ENCODE data around the gene ARID4B. TPM values are rescaled to one million over a fixed set of nuclear protein-coding genes. Genes with fewer than 3 reads are reported as not detected.
"Not testable (repeated sequence)": the region's sequence is repeated elsewhere in the genome, so short reads cannot be mapped to it uniquely, and the experiment has no call there.

The ARID4B gene
- total RNA-seq, 2 experiments from 2014 or later = 43.3 to 45.7 TPM

DNA sequence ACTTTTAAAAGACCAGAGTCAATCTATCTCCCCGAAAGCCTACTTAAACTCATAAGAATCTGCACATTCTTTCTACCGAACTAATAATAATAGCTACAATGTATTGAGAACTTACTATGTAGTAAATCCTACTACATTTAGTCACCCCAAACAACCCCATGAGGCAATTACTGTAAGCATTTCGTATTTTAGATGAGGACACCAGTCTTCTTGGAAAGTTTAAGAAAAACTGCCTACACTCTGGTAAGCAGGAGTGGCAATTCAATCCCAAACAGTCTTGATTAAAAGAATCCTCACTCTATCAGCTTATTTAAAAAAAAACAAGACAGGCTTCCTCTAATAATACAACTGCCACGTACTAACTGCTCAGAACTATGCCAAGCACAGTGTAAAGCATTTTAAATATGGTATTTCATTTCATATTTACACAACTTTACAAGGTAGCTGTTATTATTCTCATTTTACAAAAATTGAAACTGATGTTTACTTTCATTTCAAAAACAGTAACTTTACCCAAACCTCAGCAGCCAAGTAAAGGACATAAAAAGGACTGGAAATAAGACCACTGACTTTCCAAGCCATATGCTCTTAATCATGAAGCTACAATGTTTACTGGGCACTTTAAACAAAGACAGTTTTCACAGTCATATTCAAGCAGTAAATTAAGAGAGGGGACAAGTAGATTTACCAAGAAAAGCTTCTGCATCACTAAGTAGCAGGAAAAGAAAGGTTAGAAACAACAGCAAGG lies 13.9 kb downstream of the ARID4B start:
- H3K9me3 Mint-ChIP-seq (ENCODE audit: insufficient read depth) = no peaks in the 10 kb centered on the region
- POLR2A ChIA-PET = interaction anchor here (2.9 kb wide), 1 partner anchor 13 kb away, joined by 21 read pairs; the partner anchor contains the start of genes ARID4B and GGPS1
- peak overlapping the region; percentile 23 for H3K27ac Mint-ChIP-seq
- peaks cover 31% of the 10 kb centered on the region for H3K36me3 Mint-ChIP-seq (ENCODE audit: low read depth)
- H3K27me3 Mint-ChIP-seq (ENCODE audit: low read depth) = no peaks in the 10 kb centered on the region
- peaks cover 68% of the 10 kb centered on the region for H3K4me1 Mint-ChIP-seq (ENCODE audit: low read depth)
- DNase-seq = no peak
- ATAC-seq = no peak
- H3K4me3 Mint-ChIP-seq = peak overlapping the region; percentile 14
- CTCF ChIA-PET = interaction anchor here (0.7 to 4.1 kb wide), 12 partner anchors 9 to 191 kb away, joined by 3 to 14 read pairs (median 4); no protein-coding TSS in a partner anchor

DNA sequence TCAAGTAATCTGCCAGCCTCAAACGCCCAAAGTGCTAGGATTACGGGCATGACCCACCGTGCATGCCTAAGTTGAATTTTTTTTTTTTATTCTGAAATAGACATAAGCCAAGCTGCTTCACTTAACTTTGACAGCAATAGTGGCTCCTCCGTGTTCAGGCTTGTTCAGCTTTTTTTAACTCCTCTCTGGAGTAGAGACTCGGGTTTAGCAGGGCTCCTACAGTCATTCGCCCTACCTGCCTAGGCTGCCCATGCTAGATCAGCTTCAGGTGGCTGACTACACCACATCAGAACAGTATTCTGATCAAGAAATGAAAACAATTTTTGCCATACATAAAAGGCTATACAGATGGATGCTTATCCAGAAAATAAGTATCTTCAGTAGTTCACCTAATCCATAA lies 14.7 kb downstream of the ARID4B start:
- Mint-ChIP-seq H3K36me3 (ENCODE audit: low read depth) (peaks cover 25% of the 10 kb centered on the region), H3K27me3 (ENCODE audit: low read depth) (no peaks in the 10 kb centered on the region), H3K4me3 (peak overlapping the region; percentile 38)

DNA sequence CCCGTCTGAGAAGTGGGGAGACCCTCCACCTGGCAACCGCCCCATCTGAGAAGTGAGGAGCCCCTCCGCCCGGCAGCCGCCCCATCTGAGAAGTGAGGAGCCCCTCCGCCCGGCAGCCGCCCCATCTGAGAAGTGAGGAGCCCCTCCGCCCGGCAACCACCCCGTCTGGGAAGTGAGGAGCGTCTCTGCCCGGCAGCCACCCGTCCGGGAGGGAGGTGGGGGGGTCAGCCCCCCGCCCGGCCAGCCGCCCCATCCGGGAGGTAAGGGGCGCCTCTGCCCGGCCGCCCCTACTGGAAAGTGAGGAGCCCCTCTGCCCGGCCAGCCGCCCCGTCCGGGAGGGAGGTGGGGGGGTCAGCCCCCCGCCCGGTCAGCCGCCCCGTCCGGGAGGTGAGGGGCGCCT lies 18.8 kb downstream of the ARID4B start:
- CTCF ChIA-PET; H3K4me3 Mint-ChIP-seq; H3K27me3 Mint-ChIP-seq (ENCODE audit: low read depth); H3K9me3 Mint-ChIP-seq (ENCODE audit: insufficient read depth); H3K27ac Mint-ChIP-seq; DNase-seq; POLR2A ChIA-PET; ATAC-seq: not testable (repeated sequence)
- Mint-ChIP-seq H3K36me3 (ENCODE audit: low read depth) (peaks cover 28% of the 10 kb centered on the region), H3K4me1 (ENCODE audit: low read depth) (peaks cover 61% of the 10 kb centered on the region)

More for the DNA sequence above, 14.7 kb downstream of the ARID4B start:
- DNase-seq (no peak), ATAC-seq (peak; percentile 62)
- H3K4me1 Mint-ChIP-seq (ENCODE audit: low read depth) = peaks cover 60% of the 10 kb centered on the region
- POLR2A ChIA-PET = interaction anchor here (2.9 kb wide), 1 partner anchor 14 kb away, joined by 21 read pairs; the partner anchor contains the start of genes ARID4B and GGPS1
- peak overlapping the region; percentile 23 for H3K27ac Mint-ChIP-seq
- no peaks in the 10 kb centered on the region for H3K9me3 Mint-ChIP-seq (ENCODE audit: insufficient read depth)
- CTCF ChIA-PET = interaction anchor here (0.6 to 4.1 kb wide), 5 partner anchors 8 to 981 kb away, joined by 3 to 14 read pairs (median 4); no protein-coding TSS in a partner anchor

- H3K4me1 Mint-ChIP-seq (ENCODE audit: low read depth) = peaks cover 51% of the 10 kb centered on the region
- peaks cover 27% of the 10 kb centered on the region for H3K36me3 Mint-ChIP-seq (ENCODE audit: low read depth)
- no peaks in the 10 kb centered on the region for H3K9me3 Mint-ChIP-seq (ENCODE audit: insufficient read depth)
- ChIA-PET POLR2A (no interaction called here), CTCF (interaction anchor here (0.9 to 1.1 kb wide), 2 partner anchors 17 to 55 kb away, joined by 3 read pairs; no protein-coding TSS in a partner anchor)
- H3K27me3 Mint-ChIP-seq (ENCODE audit: low read depth) = no peaks in the 10 kb centered on the region
- H3K27ac Mint-ChIP-seq = peak overlapping the region; percentile 55
- no peak overlapping the region for H3K4me3 Mint-ChIP-seq
- DNase-seq (no peak), ATAC-seq (no peak)
Observed at GRCh38 chr1:235307158-235308124, 20.5 kb downstream of the ARID4B start.

GRCh38 chr1:235304549-235305451 lies 23.2 kb downstream of the ARID4B start:
- peak; percentile 81 for ATAC-seq
- Mint-ChIP-seq H3K9me3 (ENCODE audit: insufficient read depth) (no peaks in the 10 kb centered on the region), H3K27me3 (ENCODE audit: low read depth) (no peaks in the 10 kb centered on the region), H3K36me3 (ENCODE audit: low read depth) (peaks cover 18% of the 10 kb centered on the region), H3K4me1 (ENCODE audit: low read depth) (peaks cover 34% of the 10 kb centered on the region), H3K4me3 (peak overlapping the region; percentile 3), H3K27ac (peak overlapping the region; percentile 74)
- peak; percentile 29 for DNase-seq
- CTCF ChIA-PET = interaction anchor here (0.7 to 1.3 kb wide), 4 partner anchors 9 to 112 kb away, joined by 3 to 5 read pairs (median 4); no protein-coding TSS in a partner anchor
- POLR2A ChIA-PET = interaction anchor here (0.8 to 1.0 kb wide), 3 partner anchors 14 to 46 kb away, joined by 3 to 6 read pairs (median 4); partner anchors contain the start of genes ARID4B and GGPS1

DNA sequence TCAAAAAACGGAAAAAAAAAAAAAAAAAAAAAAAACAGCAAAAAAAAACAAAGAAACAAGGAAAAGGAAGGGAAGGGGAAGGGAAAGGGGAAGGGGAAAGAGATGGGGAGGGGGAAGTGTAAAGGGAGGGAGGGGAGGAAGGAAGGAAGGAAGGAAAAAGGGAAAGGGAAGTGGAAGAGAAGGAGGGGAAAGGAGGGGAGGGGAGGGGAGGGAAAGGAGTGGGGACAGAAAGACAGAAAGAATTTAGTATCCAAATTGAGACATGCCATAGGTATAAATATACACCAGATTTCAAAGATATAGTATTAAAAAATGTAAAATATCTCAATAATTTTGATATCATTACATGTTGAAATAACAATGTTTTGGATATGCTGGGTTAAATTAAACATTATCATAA lies 25.8 kb downstream of the ARID4B start:
- Mint-ChIP-seq H3K9me3 (ENCODE audit: insufficient read depth) (peaks cover 3% of the 10 kb centered on the region), H3K4me1 (ENCODE audit: low read depth) (peaks cover 51% of the 10 kb centered on the region), H3K27me3 (ENCODE audit: low read depth) (no peaks in the 10 kb centered on the region), H3K27ac (no peak overlapping the region), H3K36me3 (ENCODE audit: low read depth) (peaks cover 19% of the 10 kb centered on the region), H3K4me3 (no peak overlapping the region)
- ChIA-PET CTCF (no interaction called here), POLR2A (no interaction called here)
- no peak for DNase-seq
- no peak for ATAC-seq

DNA sequence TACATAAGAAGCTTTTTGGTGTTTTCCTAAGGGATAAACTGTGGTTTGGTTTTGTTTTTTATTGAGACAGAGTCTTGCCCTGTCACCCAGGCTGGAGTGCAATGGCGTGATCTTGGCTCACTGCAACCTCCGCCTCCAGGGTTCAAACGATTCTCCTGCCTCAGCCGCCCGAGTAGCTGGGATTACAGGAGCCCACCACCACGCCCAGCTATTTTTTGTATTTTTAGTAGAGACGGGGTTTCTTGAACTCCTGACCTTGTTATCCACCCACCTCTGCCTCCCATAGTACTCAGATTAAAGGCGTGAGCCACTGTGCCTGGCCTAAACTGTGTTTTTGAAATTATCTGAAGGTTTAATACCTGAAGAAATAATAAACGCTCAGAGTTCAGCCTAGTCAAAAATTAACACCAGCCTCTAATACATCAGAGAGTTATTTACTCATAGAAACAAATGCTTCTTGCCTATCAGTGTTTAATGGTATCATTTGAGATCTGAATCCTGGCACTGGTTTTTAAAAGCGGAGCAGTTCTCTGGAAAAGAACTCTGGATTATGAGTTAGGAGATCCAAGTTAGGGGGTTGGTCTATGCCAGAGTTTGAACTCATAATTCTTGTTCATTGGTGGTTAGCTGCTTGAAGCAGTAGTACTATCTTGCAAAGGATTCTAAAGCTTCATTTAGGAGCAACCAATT lies 28.7 kb downstream of the ARID4B start:
- H3K27me3 Mint-ChIP-seq (ENCODE audit: low read depth) = no peaks in the 10 kb centered on the region
- CTCF ChIA-PET = interaction anchor here (1.0 to 1.8 kb wide), 4 partner anchors 14 to 117 kb away, joined by 3 to 7 read pairs (median 3); no protein-coding TSS in a partner anchor
- POLR2A ChIA-PET = interaction anchor here (0.9 kb wide), 1 partner anchor 28 kb away, joined by 3 read pairs; the partner anchor contains the start of gene ARID4B
- DNase-seq (no peak), ATAC-seq (no peak)
- H3K9me3 Mint-ChIP-seq (ENCODE audit: insufficient read depth) = peaks cover 7% of the 10 kb centered on the region
- no peak overlapping the region for H3K27ac Mint-ChIP-seq
- peaks cover 22% of the 10 kb centered on the region for H3K36me3 Mint-ChIP-seq (ENCODE audit: low read depth)
- peaks cover 40% of the 10 kb centered on the region for H3K4me1 Mint-ChIP-seq (ENCODE audit: low read depth)
- H3K4me3 Mint-ChIP-seq = no peak overlapping the region

GRCh38 chr1:235298758-235299157 lies 29.2 kb downstream of the ARID4B start:
- ATAC-seq (no peak), DNase-seq (no peak)
- ChIA-PET POLR2A (interaction anchor here (0.9 kb wide), 1 partner anchor 28 kb away, joined by 3 read pairs; the partner anchor contains the start of gene ARID4B), CTCF (interaction anchor here (1.0 to 1.8 kb wide), 4 partner anchors 15 to 118 kb away, joined by 3 to 7 read pairs (median 3); no protein-coding TSS in a partner anchor)
- peaks cover 7% of the 10 kb centered on the region for H3K9me3 Mint-ChIP-seq (ENCODE audit: insufficient read depth)
- no peaks in the 10 kb centered on the region for H3K27me3 Mint-ChIP-seq (ENCODE audit: low read depth)
- peaks cover 39% of the 10 kb centered on the region for H3K4me1 Mint-ChIP-seq (ENCODE audit: low read depth)
- peaks cover 21% of the 10 kb centered on the region for H3K36me3 Mint-ChIP-seq (ENCODE audit: low read depth)
- H3K27ac Mint-ChIP-seq = no peak overlapping the region
- H3K4me3 Mint-ChIP-seq = no peak overlapping the region

GRCh38 chr1:235297579-235297978 lies 30.4 kb downstream of the ARID4B start:
- Mint-ChIP-seq H3K27ac (peak overlapping the region; percentile 31), H3K9me3 (ENCODE audit: insufficient read depth) (peaks cover 7% of the 10 kb centered on the region), H3K4me1 (ENCODE audit: low read depth) (peaks cover 40% of the 10 kb centered on the region), H3K4me3 (peak overlapping the region; percentile 16), H3K36me3 (ENCODE audit: low read depth) (peaks cover 17% of the 10 kb centered on the region), H3K27me3 (ENCODE audit: low read depth) (no peaks in the 10 kb centered on the region)
- POLR2A ChIA-PET = no interaction called here
- DNase-seq (no peak), ATAC-seq (peak; percentile 85)
- CTCF ChIA-PET = no interaction called here

DNA sequence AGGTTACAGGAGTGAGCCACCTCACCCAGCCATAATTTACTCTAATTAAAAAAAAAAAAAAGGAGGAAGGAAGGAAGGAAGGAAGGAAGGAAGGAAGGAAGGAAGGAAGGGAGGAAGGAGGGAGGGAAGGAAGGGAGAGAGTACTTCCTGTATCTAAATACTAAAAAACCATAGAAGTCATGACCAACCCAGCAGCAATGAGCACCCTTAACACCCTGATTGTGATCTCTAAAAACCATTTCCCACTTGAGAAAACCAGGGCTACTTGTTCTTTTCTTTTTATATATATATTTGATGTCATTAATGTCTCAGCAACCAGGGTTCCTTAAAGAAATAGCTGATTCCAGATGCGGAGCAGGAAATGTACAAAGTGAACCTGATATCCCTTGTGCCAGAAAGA lies 31.2 kb downstream of the ARID4B start:
- peaks cover 7% of the 10 kb centered on the region for H3K9me3 Mint-ChIP-seq (ENCODE audit: insufficient read depth)
- ATAC-seq (no peak), DNase-seq (no peak)
- no peaks in the 10 kb centered on the region for H3K27me3 Mint-ChIP-seq (ENCODE audit: low read depth)
- CTCF ChIA-PET = no interaction called here
- no peak overlapping the region for H3K27ac Mint-ChIP-seq
- H3K36me3 Mint-ChIP-seq (ENCODE audit: low read depth) = peaks cover 17% of the 10 kb centered on the region
- POLR2A ChIA-PET = no interaction called here
- peaks cover 38% of the 10 kb centered on the region for H3K4me1 Mint-ChIP-seq (ENCODE audit: low read depth)
- no peak overlapping the region for H3K4me3 Mint-ChIP-seq
